CD4-positive, CD25-positive, alpha-beta regulatory T cell (primary cell): ENCODE measurements around the gene ANKRD1. TPM values are rescaled to one million over a fixed set of nuclear protein-coding genes. Genes with fewer than 3 reads are reported as not detected.

Source experiments
- ATAC-seq, 2 donors: fragments of 150-1000 bp; cut with Tn5 transposase; one replicate each; pipeline ENCODE4 v1.10.0; 2021; ENCODE audit warnings: low read depth in 2 of 2, moderate number of reproducible peaks in 2 of 2, moderate library complexity in 1 of 2
- DNase-seq, 3 donors: peaks; one replicate each; pipeline versions ENCODE4 v3.0.0 to v3.0.0-alpha.2; 2012 to 2022; ENCODE audit warnings: mixed read lengths in 1 of 3
- H3K27ac ChIP-seq: one replicate; pipeline ENCODE4 v1.7.0; 2013; ENCODE audit warnings: mild to moderate bottlenecking, low read length; ENCODE audit not compliant: insufficient read depth, poor library complexity, severe bottlenecking
- H3K27me3 ChIP-seq: one replicate; pipeline ENCODE4 v1.7.0; 2013; ENCODE audit warnings: low read length; ENCODE audit not compliant: control insufficient read depth, insufficient read depth
- H3K36me3 ChIP-seq: one replicate; pipeline ENCODE4 v1.7.0; 2013; ENCODE audit warnings: mild to moderate bottlenecking, low read length, moderate library complexity; ENCODE audit not compliant: control insufficient read depth, insufficient read depth
- H3K4me1 ChIP-seq: 2 replicates; pipeline ENCODE4 v1.7.0; 2013; ENCODE audit warnings: mild to moderate bottlenecking, low read length; ENCODE audit not compliant: insufficient read depth, control insufficient read depth, poor library complexity, severe bottlenecking
- H3K4me3 ChIP-seq: one replicate; pipeline ENCODE4 v1.7.0; 2013; ENCODE audit warnings: low read depth, mild to moderate bottlenecking, low read length, moderate library complexity
- H3K9me3 ChIP-seq, 2 experiments: 1 replicate in 1 of 2; 2 replicates in 1 of 2; pipeline ENCODE4 v1.7.0; 2013; ENCODE audit warnings: low read length in 2 of 2, mild to moderate bottlenecking in 1 of 2, moderate library complexity in 1 of 2; ENCODE audit not compliant: control insufficient read depth in 2 of 2
- H3K27ac Mint-ChIP-seq, 3 donors: one replicate each; pipeline ENCODE4 v1.8.0; 2020 to 2022; ENCODE audit warnings: mild to moderate bottlenecking in 3 of 3, mixed read lengths in 3 of 3, moderate library complexity in 2 of 3
- H3K27me3 Mint-ChIP-seq: one replicate; pipeline ENCODE4 v1.8.0; 2022; ENCODE audit warnings: mild to moderate bottlenecking, mixed read lengths
- H3K36me3 Mint-ChIP-seq: one replicate; pipeline ENCODE4 v1.8.0; 2020; ENCODE audit warnings: mixed read lengths
- H3K4me1 Mint-ChIP-seq, 4 donors: one replicate each; pipeline ENCODE4 v1.8.0; 2020 to 2022; ENCODE audit warnings: mixed read lengths in 4 of 4, mild to moderate bottlenecking in 1 of 4
- H3K4me3 Mint-ChIP-seq, 4 donors: one replicate each; pipeline ENCODE4 v1.8.0; 2020 to 2022; ENCODE audit warnings: mild to moderate bottlenecking in 4 of 4, mixed read lengths in 4 of 4, moderate library complexity in 3 of 4
- H3K9me3 Mint-ChIP-seq, 7 donors: one replicate each; pipeline ENCODE4 v1.8.0; 2020 to 2022; ENCODE audit warnings: mixed read lengths in 7 of 7, mild to moderate bottlenecking in 3 of 7, moderate library complexity in 2 of 7
- polyA plus RNA-seq, 4 donors: library from polyadenylated mRNA; unstranded; fragments of 300-500 nt; fragmentation: Illumina TruSeq; gene quantifications; one replicate each; pipeline ENCODE4 v1.2.3, GENCODE V29; 2021
- total RNA-seq: library from RNA; stranded (reverse); gene quantifications from one replicate; pipeline ENCODE4 v1.2.3, GENCODE V29; 2022

ANKRD1 gene
- total and polyA plus RNA-seq, 5 donors from 2014 or later = not detected

DNA sequence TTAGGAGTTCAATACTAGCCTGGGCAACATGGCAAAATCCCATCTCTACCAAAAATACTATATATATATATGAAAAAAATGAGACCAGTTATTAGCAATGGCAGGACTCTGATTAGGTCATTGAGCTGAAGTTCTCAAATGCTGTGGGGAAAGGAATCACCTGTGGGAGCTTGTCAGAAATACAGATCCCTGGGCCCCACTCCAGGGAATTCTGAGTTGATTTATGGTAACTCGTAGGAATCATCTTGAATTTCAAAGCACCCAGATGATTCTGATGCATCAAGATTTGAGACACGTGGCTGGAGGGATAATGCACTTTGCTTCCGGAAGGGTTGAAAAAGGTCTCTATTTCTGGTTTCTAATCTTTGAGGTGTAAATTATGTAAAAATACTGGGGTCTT lies 1.0 kb upstream of the ANKRD1 start:
- peaks cover 6% of the 10 kb centered on the region for H3K27me3 ChIP-seq
- H3K27ac ChIP-seq = no peak overlapping the region
- Mint-ChIP-seq H3K36me3 (no peaks in the 10 kb centered on the region), H3K27ac (no peak overlapping the region), H3K4me3 (no peak overlapping the region), H3K27me3 (peaks cover 15% of the 10 kb centered on the region), H3K4me1 (no peaks in the 10 kb centered on the region), H3K9me3 (no peaks in the 10 kb centered on the region)
- no peak overlapping the region for H3K4me3 ChIP-seq
- H3K4me1 ChIP-seq = no peaks in the 10 kb centered on the region
- no peaks in the 10 kb centered on the region for H3K9me3 ChIP-seq
- ATAC-seq (no peak), DNase-seq (no peak)
- H3K36me3 ChIP-seq = no peaks in the 10 kb centered on the region

DNA sequence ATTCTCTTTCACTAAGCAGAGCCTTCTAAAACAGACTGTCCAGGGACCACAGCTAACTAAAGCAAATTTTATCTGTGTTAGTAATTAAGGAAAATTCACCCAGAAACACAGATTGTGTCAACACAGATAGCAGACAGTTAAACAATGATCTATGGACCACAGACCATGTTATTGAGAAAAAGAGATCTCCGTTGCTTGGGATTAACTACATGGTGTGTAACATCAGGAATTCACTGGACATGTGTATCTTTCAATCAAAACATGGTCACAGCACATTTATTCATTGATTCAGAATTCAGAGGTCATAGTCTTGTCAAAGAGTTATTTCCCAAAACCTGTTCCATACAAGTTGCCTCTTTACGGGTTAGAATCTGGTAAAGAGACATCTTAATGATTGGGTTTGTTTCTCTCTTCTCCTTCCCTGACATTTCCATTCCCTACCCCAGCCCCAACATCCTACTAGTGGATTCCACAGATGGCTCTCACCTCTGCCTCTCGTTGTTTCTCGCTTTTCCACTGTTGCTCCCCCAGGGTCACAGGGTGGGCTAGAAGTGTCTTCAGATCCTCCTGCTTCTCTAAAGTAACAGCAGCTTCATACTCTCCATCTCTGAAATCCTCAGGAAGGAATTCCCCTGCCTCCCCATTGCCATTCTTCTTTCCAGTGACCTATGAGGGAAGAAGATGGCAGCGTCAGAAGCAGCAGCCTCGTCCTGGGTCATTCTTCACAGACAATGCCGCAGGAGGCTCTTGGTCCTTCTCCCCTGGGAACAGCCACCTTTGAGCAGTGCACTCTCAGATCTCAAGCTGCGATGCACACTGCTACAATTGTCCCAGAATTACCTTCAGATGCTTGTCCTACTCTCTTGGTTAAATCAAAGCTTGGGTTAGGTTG lies 958 bp downstream of the ANKRD1 start:
- ATAC-seq (no peak), DNase-seq (no peak)
- Histone ChIP-seq H3K9me3 (no peaks in the 10 kb centered on the region), H3K36me3 (no peaks in the 10 kb centered on the region), H3K4me3 (no peak overlapping the region), H3K27ac (no peak overlapping the region), H3K4me1 (no peaks in the 10 kb centered on the region), H3K27me3 (peaks cover 3% of the 10 kb centered on the region)
- no peaks in the 10 kb centered on the region for H3K4me1 Mint-ChIP-seq
- H3K27me3 Mint-ChIP-seq = peaks cover 20% of the 10 kb centered on the region
- H3K9me3 Mint-ChIP-seq = no peaks in the 10 kb centered on the region
- H3K27ac Mint-ChIP-seq = no peak overlapping the region
- no peak overlapping the region for H3K4me3 Mint-ChIP-seq
- no peaks in the 10 kb centered on the region for H3K36me3 Mint-ChIP-seq

DNA sequence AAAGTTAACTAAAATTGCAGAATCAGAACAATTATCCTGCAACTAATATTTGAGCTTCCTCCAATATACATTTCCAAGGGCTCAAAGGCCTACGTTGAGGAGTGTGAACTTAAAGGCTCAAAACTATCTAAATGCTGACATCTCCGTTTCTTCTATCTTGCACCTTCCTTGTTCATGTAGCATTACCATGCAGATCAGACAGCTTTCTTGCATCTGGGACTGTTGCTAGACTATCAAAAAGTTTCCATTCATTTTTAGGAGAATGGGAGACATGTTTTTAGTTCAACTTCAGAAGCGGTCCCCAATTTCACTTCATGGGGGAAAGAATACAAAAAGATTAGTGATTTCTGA lies 2.9 kb downstream of the ANKRD1 start:
- Mint-ChIP-seq H3K27me3 (peaks cover 24% of the 10 kb centered on the region), H3K4me3 (no peak overlapping the region), H3K36me3 (no peaks in the 10 kb centered on the region), H3K4me1 (peaks cover 0 to under 1% (median 0%) of the 10 kb centered on the region in 4 donors), H3K9me3 (no peaks in the 10 kb centered on the region), H3K27ac (no peak overlapping the region)
- Histone ChIP-seq H3K36me3 (no peaks in the 10 kb centered on the region), H3K4me3 (no peak overlapping the region), H3K27ac (no peak overlapping the region), H3K4me1 (no peaks in the 10 kb centered on the region), H3K9me3 (no peaks in the 10 kb centered on the region), H3K27me3 (peaks cover 3% of the 10 kb centered on the region)
- no peak for DNase-seq
- ATAC-seq = no peak

DNA sequence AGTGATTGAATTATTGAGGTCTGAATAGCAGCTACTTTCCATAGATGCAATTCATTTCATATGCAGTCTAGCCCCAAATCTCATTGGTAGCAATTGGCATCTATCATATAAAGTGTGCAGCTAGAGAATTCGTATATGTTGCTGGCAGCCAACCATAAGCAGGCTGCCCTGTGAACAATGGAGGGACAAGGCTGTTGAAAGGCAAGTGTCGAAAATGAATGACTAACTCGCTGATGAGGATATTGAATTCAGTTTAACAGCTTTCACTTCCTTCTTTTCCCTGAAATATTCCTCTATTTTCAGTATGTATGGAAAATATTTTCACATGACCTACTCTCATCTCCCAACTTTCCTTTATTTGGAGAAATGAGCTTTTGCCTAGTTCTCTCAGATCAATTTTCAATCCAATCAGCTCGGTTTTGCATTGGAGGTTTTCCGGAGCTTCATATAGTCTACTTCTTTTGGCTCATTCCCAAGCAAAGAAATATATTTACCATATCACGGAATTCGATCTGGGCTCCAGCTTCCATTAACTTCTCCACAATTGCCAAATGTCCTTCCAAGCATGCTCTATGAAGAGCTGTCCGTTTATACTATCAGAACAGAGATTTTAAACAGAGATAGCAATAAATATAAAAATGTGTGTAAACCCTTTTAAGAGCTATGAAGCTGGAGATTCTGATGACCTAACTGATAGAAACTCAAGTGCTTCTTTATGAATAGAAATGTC lies 3.5 kb downstream of the ANKRD1 start:
- Histone ChIP-seq H3K4me3 (no peak overlapping the region), H3K27ac (no peak overlapping the region), H3K36me3 (no peaks in the 10 kb centered on the region), H3K4me1 (no peaks in the 10 kb centered on the region), H3K9me3 (no peaks in the 10 kb centered on the region), H3K27me3 (peaks cover 3% of the 10 kb centered on the region)
- Mint-ChIP-seq H3K27me3 (peaks cover 23% of the 10 kb centered on the region), H3K27ac (no peak overlapping the region), H3K4me1 (peaks cover 0 to 6% (median 0%) of the 10 kb centered on the region in 4 donors), H3K4me3 (no peak overlapping the region), H3K36me3 (no peaks in the 10 kb centered on the region), H3K9me3 (no peaks in the 10 kb centered on the region)
- DNase-seq (no peak), ATAC-seq (no peak)

DNA sequence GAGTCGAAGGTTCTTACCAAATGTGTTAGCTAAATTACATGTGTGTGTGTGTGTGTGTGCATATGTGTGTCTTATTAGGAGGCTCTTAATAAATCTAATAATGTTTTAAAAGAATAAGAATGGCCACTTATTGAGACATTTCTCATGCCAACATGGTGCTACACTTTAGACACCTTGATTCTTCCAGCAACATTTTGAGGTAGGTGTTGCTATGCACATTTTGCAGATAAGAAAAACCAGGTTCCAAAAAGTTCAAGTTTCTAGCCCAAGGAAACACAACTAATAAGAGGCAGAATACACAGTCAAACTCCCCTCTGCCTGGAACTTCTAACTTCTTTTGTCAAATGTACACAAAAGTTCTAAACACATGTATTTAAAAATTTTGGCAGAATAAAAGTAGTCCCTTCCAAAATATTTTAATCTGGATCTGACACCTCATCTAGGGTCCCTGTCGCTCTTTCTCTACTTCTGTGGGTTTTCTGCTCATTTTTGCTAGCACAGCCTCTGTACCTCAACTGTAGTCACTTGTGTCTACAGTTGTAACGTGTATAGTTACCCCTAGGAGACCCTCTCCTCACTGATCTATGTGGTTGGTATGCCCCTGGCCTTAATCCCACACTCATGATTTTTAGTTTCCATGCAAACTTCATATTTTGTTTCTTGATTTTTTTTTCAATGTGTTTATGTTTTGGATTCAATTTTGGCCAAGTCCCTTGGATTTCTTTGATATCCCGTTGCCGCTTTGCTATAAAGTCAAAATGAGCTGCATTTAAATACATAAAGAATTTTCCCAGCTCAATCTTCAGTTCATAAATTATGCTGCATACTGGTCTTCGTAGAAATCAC lies 4.3 kb downstream of the ANKRD1 start:
- ATAC-seq (no peak), DNase-seq (no peak)
- Mint-ChIP-seq H3K4me3 (no peak overlapping the region), H3K27ac (no peak overlapping the region), H3K9me3 (no peaks in the 10 kb centered on the region), H3K4me1 (peaks cover 0 to 6% (median under 1%) of the 10 kb centered on the region in 4 donors), H3K27me3 (peaks cover 17% of the 10 kb centered on the region), H3K36me3 (no peaks in the 10 kb centered on the region)
- Histone ChIP-seq H3K27ac (no peak overlapping the region), H3K27me3 (peaks cover 3% of the 10 kb centered on the region), H3K4me3 (no peak overlapping the region), H3K4me1 (no peaks in the 10 kb centered on the region), H3K9me3 (no peaks in the 10 kb centered on the region), H3K36me3 (no peaks in the 10 kb centered on the region)

DNA sequence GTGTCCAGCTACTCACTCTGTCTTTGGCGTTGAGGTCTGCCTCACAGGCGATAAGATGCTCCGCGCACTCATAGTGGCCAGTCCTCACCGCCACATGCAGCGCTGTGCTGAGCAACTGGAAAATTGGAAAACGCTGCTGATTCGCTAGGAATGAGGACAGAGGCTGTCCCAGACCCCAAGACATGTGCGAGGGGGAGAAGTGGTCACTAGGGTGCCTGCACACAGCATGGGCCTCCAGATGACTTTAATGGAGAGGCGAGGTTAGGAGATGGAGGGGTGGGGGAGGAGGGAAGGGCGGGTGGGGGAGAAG lies 5.2 kb downstream of the ANKRD1 start:
- no peak for DNase-seq
- no peak overlapping the region for H3K4me3 Mint-ChIP-seq

DNA sequence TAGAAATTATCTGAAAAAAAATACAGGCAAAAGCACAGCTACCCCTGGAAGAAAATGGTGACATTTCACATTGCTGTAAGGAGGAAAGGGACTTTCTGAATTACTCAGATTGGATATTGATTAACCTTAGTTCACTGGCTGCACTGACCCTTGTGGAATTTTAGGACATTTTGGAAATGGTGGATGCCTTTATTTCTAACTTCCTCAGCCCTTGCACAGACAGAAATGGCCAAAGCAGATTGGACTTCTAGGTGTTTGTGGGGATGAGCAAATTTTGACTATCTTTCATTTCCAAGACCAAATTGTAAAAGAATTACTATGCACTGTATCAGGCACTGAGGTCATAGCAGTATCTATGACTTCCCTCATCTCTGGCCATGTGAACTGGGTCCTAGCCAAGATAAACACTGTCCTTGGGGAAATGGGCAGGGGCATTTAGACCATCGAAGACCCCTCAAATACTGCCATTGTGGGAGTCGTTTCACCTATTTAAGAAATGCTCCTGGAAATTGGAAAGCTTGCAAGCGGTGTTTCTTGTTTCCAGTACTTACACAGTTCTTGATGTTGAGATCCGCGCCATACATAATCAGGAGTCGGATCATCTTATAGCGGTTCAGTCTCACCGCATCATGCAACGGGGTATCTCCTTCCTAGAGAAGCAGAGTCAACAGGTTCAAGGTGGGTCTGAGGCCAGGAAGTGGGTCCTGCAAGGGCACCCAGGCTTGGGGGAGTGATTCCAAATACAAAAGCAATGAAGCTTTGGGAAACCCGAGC lies 5.7 kb downstream of the ANKRD1 start:
- Mint-ChIP-seq H3K36me3 (no peaks in the 10 kb centered on the region), H3K4me3 (no peak overlapping the region)
- H3K4me1 ChIP-seq = no peaks in the 10 kb centered on the region

More for the DNA sequence above, 5.2 kb downstream of the ANKRD1 start:
- no peaks in the 10 kb centered on the region for H3K36me3 ChIP-seq
- no peaks in the 10 kb centered on the region for H3K9me3 ChIP-seq
- peaks cover 3% of the 10 kb centered on the region for H3K27me3 ChIP-seq
- H3K27me3 Mint-ChIP-seq = peaks cover 17% of the 10 kb centered on the region
- H3K27ac ChIP-seq = no peak overlapping the region
- ATAC-seq = no peak
- H3K9me3 Mint-ChIP-seq = no peaks in the 10 kb centered on the region
- H3K4me3 ChIP-seq = no peak overlapping the region
- H3K27ac Mint-ChIP-seq = no peak overlapping the region
- peaks cover 0 to 6% (median 1%) of the 10 kb centered on the region in 4 donors for H3K4me1 Mint-ChIP-seq
- no peaks in the 10 kb centered on the region for H3K4me1 ChIP-seq
- H3K36me3 Mint-ChIP-seq = no peaks in the 10 kb centered on the region

More for the DNA sequence above, 5.7 kb downstream of the ANKRD1 start:
- Histone ChIP-seq H3K27me3 (peaks cover 1% of the 10 kb centered on the region), H3K4me3 (no peak overlapping the region), H3K27ac (no peak overlapping the region), H3K36me3 (no peaks in the 10 kb centered on the region), H3K9me3 (no peaks in the 10 kb centered on the region)
- Mint-ChIP-seq H3K27me3 (peaks cover 17% of the 10 kb centered on the region), H3K9me3 (peaks cover 0 to under 1% (median 0%) of the 10 kb centered on the region in 7 donors), H3K27ac (no peak overlapping the region), H3K4me1 (peaks cover 0 to 6% (median 1%) of the 10 kb centered on the region in 4 donors)
- ATAC-seq = no peak
- no peak for DNase-seq
